HUDEP-2 (cell line): ENCODE data around the gene KRT39.
"Not testable (repeated sequence)": the region's sequence is repeated elsewhere in the genome, so short reads cannot be mapped to it uniquely, and the experiment has no call there.

Experiments used
- DNase-seq, 76 experiments: peaks; one replicate each; lab custom pipeline; 2025; ENCODE audit not compliant: unreplicated experiment in 76 of 76; lab: John Stamatoyannopoulos, UW

The KRT39 gene

DNA sequence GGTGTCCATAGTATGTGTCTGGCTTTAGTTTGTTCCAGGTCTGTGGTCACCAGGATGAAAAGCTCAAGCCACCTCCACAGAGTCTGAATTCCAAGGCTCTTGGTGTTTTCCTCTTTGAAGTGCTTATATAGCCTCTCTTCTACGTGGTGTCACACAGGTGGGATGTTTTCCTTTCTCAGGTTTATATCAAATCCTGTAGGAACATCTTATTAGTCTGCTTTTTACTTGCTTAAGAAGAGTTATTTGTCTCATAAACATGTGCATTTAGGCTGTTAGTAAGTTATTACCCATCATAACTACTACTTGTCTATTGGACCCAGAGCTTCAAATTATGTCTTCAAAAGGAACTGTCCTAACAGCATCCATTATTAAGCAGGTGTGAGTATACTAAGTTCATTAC is at the start of gene KRT39:
TSS of gene KRT39 (minus strand) at position 101 of the 400 bp plus-strand sequence. CDS start at position 9, 92 bp downstream.
- no peak for DNase-seq

DNA sequence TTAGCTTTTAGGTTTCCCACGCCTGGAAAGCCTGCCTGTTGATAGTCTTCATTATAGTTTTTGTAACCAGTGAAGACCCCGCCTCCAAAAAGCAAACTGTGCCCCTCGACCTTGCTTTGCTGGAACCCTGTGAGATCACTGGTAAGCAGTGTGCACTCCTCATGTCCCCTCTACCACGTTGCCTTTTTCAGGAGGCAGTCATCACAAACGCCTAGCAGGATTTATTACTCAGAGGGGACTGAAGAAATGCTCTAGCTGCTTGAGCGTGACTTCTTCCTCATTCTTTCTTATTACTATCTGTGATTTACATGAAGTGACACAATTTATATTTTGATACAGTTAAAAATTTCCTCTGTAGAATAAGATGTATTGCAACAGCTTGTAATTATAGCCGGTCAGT is 48.7 kb upstream of the KRT39 start:
- DNase-seq = no peak

DNA sequence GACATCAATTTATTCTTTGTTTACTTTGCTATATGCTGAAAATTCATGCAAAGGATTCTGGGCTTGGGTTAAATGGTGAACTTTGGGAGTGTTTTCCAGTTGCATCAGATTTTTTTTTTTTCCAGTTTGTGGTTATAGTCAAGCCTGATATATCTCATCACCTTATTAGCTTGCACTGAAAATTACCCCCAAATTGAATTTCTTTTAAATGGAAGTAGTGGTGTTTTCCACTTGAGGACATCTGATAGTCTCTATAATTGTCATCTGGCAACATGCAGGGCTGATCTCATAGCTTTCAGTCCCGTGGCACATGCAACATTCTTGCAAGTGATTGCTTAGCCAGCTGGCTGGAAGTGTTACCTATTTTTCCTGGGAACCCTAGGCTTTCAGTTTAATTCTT is 46.9 kb upstream of the KRT39 start:
- no peak for DNase-seq

- no peak for DNase-seq
These were observed 46.4 kb upstream of the KRT39 start for GRCh38 chr17:41013181-41013580.

GRCh38 chr17:41012326-41013120 is 45.8 kb upstream of the KRT39 start:
- DNase-seq = no peak

- no peak for DNase-seq
These were observed 43.7 kb upstream of the KRT39 start for GRCh38 chr17:41010441-41010840.

GRCh38 chr17:41009936-41010335 is 43.2 kb upstream of the KRT39 start:
- DNase-seq = no peak

- no peak for DNase-seq
These were observed 42.6 kb upstream of the KRT39 start for GRCh38 chr17:41009301-41009760.

GRCh38 chr17:41008811-41009210 is 42.1 kb upstream of the KRT39 start, which contains the start of gene KRTAP3-1:
KRTAP3-1 (minus strand) TSS chr17:41009128; CDS start chr17:41009074, 54 bp downstream.
- DNase-seq = no peak

DNA sequence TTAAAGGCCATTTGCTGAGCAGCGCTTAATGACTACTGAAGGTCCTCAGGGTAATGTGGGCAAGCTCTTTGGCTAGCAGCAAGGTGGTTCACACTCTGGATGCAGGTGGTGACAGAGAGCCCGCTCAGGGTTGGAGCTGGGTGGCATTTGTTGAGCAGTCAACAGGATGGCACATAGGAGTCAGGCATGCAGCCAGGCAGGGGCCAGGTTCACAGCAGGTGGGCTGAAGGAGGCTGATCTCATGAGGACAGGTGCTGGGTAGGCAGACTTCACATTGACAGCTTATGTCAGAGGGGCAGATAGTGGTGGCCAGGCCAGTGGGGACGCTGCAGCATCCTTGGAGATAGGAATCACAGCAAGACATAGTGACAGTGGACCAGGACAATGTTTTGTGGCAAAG is 37.6 kb upstream of the KRT39 start:
- no peak for DNase-seq

- DNase-seq = no peak
These were observed 37.2 kb upstream of the KRT39 start for GRCh38 chr17:41003926-41004325.

GRCh38 chr17:41002814-41003213 is 36.1 kb upstream of the KRT39 start:
- no peak for DNase-seq

GRCh38 chr17:41001795-41002194 is 35.0 kb upstream of the KRT39 start:
- DNase-seq = no peak

GRCh38 chr17:40999563-40999962 is 32.8 kb upstream of the KRT39 start, which contains the start of gene KRTAP3-2:
KRTAP3-2 (minus strand) TSS chr17:40999906; CDS start chr17:40999853, 53 bp downstream.
- DNase-seq = not testable (repeated sequence)

DNA sequence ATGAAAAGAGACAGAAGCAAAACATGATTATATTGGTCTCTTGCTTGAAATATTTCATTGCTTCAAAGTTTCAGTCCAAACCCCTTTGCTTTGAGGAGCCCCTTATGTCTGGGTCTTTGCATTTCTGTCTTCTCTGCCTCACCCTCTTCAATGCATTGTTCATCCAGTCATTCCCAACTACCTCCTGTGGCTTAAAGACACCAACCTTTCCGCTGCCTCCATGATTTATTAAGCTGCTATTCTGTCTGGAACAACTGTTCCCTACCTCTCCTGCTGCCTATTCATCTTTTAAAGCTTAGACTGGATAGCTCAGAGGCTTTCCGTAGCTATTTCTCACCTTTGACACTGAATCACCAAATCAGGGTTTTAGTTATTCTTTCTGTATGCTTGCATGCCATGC is 30.6 kb upstream of the KRT39 start:
- DNase-seq = no peak

DNA sequence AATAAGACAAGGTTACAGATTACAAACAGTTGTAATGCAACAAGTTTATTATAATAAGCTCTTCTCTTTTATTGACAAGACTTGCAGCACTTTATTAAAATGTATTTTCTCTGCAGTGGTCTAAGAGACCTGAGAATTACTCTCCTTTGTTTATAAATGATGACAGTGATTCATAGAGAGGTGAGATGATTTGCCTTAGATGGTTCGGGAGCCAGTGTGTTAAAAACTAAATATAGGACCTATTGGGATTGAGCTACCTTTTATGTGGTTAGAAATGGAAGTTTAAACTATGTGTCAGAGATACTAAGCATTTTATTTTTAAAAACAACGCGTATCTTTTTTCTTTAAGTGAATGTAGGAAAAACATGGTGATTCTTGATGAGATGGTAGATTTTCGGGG is 30.1 kb upstream of the KRT39 start:
- no peak for DNase-seq

- DNase-seq = no peak
These were observed 28.4 kb upstream of the KRT39 start for GRCh38 chr17:40995116-40995515.

- DNase-seq = no peak
These were observed 27.1 kb upstream of the KRT39 start, which contains the start of gene KRTAP3-3 for GRCh38 chr17:40993839-40994238. KRTAP3-3 (minus strand) TSS chr17:40994164; CDS start chr17:40994097, 67 bp downstream.

GRCh38 chr17:40993084-40993483 is 26.3 kb upstream of the KRT39 start:
- no peak for DNase-seq

- DNase-seq = no peak
These were observed 25.9 kb upstream of the KRT39 start for GRCh38 chr17:40992666-40993065.

DNA sequence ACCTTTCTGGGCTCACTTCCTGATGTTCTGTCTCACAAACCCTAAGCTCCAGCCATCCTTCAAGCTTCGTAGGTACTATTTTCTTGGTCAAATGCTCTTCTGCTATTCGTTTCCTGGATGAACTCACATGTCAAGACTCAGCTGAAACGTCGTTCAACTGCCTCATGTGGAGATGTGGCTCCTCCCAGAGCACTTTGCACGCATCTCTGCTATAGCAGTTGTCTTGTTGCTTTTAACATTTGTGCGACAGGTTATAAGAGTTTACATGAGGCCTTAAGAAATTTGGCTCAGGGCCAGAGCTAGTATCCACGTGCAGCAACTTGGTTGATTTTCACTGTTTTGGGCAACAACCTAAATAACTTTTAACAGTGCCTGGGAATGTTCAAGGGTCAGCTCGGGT is 20.2 kb upstream of the KRT39 start:
- no peak for DNase-seq

GRCh38 chr17:40984226-40984625 is 17.5 kb upstream of the KRT39 start, which contains the start of gene KRT40:
KRT40 (minus strand) TSS chr17:40984326; CDS start chr17:40984273, 53 bp downstream.
- no peak for DNase-seq
